Inferior parietal cortex (tissue), 1 donor: ENCODE measurements around the gene CYP26C1.

ENCODE experiments used
- DNase-seq: peaks from one replicate; pipeline ENCODE4 v3.0.0-alpha.2; 2016; ENCODE audit errors: extremely low spot score

Gene CYP26C1

GRCh38 chr10:93059975-93060886 is at the start of gene CYP26C1:
Gene CYP26C1, plus strand, starts transcription at chr10:93060798. Its CDS starts 466 bp downstream, at chr10:93061264.
- no peak for DNase-seq

- DNase-seq = no peak
These were observed 44.9 kb upstream of the CYP26C1 start for GRCh38 chr10:93015722-93016121.

GRCh38 chr10:93023013-93023650 is 37.5 kb upstream of the CYP26C1 start:
- no peak for DNase-seq

- DNase-seq = no peak
These were observed 34.5 kb upstream of the CYP26C1 start for GRCh38 chr10:93026072-93026471.

GRCh38 chr10:93027508-93027907 is 33.1 kb upstream of the CYP26C1 start:
- DNase-seq = no peak

GRCh38 chr10:93028883-93029282 is 31.7 kb upstream of the CYP26C1 start:
- DNase-seq = no peak

GRCh38 chr10:93030409-93030808 is 30.2 kb upstream of the CYP26C1 start:
- no peak for DNase-seq

GRCh38 chr10:93032105-93032808 is 28.3 kb upstream of the CYP26C1 start:
- peak; percentile 21 for DNase-seq

GRCh38 chr10:93032809-93033137 is 27.8 kb upstream of the CYP26C1 start:
- DNase-seq = no peak

DNA sequence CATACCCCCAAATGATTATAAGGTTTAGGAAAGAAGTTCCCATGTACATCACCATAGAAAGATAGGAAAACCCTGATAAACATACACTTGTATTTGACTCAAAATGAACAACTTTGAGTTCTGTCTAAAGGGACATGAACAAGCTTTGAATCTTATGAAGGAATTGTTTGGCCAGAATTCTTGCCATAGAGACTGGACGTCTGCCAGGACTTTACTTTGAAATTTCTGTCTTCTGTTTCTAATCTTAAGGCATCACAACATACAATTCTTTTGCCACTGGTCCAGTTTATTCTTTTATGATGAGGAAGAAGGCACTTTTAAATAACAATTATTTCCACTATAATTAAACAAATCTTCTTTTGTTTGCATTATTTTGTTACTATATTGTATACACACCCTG is 26.2 kb upstream of the CYP26C1 start:
- no peak for DNase-seq

- no peak for DNase-seq
These were observed 21.5 kb upstream of the CYP26C1 start for GRCh38 chr10:93039110-93039509.

GRCh38 chr10:93039721-93040120 is 20.9 kb upstream of the CYP26C1 start:
- no peak for DNase-seq

DNA sequence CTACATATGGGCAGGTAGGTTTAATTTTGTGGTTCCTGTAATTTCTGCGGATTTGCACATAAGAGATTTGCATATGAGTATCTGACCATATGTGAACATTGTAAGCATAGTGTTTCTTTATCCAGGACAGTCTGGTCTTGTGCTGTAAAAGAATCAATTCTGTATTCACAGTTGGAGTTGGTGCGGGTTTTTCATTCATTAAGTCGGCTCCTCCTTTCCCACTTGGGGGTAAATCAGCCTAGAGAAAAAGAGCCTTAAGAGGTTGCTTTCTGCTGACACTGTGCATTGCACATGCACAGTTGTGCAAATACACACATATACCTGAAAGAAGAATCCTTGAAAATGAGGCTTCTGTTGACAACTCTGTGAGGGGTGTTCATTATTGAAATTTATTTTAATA is 6.1 kb upstream of the CYP26C1 start:
- DNase-seq = no peak

GRCh38 chr10:93058139-93058538 is 2.5 kb upstream of the CYP26C1 start:
- DNase-seq = no peak

DNA sequence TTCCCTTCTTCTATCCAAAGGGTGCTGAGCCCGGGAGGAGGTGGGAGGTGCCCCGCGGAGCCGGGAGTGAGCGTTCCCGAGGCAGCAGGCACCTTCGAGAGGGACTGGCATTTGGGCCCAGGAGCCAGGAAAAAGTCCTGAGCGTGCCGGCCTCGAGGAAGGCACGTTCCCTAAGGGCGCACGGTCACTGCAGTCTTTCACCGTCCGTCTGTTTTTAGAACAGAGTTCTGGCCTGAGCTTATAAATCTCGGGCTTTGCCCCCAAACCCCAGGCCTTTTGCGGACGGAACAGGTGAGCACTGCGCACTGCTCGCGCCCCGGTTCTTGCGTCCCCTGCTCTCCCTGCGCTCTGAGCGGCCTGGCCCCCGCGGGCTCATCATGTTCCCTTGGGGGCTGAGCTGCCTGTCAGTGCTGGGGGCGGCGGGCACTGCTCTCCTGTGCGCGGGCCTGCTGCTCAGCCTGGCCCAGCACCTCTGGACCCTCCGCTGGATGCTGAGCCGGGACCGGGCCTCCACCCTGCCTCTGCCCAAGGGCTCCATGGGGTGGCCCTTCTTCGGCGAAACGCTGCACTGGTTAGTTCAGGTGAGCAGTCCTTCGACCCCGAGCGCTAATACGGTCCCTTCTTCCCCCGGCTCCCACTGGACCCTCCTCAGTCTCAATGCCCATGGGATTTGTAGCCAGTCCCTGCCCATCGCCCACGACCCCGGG is 442 bp downstream of the CYP26C1 start:
- DNase-seq = no peak

DNA sequence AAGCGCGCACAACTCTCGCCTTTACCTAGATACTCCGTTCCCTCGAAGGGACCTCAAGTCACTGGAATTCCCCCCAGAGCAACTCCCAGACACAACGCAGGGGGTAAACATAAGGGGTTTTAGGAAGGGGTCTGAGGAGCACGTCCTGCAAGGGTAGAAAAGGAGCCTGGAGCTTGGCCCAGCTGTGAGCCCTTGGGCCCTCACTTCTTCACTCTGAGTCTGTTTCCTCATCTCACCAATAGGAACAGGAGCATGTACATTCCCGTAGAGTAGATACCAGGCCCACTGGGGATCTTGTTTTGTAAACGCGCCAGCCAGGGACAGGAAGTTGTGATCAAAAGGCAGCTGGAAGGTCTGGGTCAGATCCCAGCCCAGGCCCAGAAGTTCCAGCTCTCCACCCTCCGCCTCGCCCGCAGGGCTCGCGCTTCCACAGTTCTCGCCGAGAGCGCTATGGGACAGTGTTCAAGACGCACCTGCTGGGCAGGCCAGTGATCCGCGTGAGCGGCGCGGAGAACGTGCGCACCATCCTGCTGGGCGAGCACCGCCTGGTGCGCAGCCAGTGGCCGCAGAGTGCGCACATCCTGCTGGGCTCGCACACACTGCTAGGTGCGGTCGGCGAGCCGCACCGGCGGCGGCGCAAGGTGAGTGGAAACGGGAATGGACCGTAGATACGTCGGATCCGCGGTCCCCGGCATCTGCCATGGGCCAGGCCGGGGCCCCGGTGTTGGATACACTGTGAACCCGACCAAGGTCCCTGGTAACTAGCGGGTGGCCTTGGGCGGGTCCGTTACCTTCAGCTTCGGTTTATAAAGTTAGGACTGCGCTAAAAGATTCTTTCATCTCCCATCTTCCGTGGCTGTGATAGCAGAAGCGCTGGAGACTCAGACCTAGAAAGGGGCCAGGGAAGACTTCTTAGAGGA is 1.3 kb downstream of the CYP26C1 start:
- no peak for DNase-seq

DNA sequence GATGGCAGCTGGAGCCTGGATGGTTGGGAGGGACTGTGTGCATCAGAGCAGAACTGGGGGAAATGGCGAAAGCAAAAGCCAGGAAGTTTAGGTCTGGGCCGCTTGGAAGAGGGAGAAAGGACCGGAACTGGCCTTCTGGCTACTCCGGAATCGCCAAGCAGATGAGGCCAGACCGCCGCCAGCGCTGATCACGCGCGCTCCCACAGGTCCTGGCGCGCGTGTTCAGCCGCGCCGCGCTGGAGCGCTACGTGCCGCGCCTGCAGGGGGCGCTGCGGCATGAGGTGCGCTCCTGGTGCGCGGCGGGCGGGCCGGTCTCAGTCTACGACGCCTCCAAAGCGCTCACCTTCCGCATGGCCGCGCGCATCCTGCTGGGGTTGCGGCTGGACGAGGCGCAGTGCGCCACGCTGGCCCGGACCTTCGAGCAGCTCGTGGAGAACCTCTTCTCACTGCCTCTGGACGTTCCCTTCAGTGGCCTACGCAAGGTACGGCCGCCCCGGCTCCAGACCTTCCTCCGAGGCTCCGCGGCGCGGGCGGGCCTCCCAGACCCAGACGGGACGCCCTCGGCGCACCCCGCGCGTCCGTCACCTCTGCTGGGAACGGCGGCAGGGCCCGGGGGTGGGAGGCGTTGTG is 2.0 kb downstream of the CYP26C1 start:
- no peak for DNase-seq

DNA sequence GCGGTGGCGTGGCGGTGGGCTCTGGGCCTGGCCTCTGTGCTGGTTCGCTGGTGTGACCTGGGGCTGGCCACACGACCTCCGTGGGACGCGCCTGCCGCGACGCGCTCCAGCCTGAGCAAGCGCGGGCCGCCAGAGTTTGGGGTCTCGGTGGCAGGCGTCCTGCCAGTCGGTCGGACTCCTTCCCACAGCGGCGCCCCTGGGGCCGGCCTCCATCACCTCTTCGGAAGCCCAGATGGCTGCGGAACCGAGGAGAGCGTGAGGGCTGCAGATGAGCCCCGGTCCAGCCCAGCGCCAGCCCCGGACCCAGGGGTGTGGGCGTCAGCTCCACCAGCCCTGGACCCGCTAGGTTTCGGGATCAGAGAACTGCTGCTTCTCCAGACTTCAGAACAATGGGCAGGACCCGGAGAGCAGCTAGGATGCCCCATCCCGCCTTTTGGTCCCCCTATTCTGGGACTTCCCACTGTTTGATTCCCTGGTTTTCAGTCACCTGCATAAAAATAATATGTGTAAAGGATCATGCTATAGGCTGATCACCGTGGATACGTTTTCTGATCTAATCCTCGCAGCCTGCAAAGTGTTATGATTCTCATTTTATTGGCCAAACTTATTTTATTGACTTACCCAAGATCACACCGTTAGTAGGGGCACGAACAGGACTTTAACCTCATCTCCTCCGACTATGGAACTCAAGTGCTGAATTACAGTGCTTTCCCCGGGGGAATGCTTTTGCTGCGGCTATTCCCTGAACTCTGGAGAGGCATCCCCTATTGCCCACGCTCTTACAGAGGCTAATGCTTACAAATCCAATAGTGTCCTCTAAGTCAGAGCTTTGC is 2.8 kb downstream of the CYP26C1 start:
- DNase-seq = no peak

GRCh38 chr10:93063977-93064660 is 3.5 kb downstream of the CYP26C1 start:
- no peak for DNase-seq
